K562 (cell line): ENCODE results near the gene TXNRD3.

Experiments used
- CC2D1A ChIP-seq: fragments of 450-650 bp; IDR thresholded peaks from 2 replicates; pipeline ENCODE4 v1.6.1; 2017; ENCODE audit warnings: mild to moderate bottlenecking
- DNMT1 ChIP-seq: fragments of 450-650 bp; IDR thresholded peaks from 2 replicates; pipeline ENCODE4 v1.6.1; 2016; ENCODE audit warnings: antibody characterized with exemption, mild to moderate bottlenecking
- YY1 ChIP-seq, 3 experiments: IDR thresholded peaks; 2 replicates each; pipeline ENCODE4 v1.6.1; 2011; ENCODE audit warnings: low read length in 2 of 3, mild to moderate bottlenecking in 2 of 3, moderate library complexity in 2 of 3, borderline replicate concordance in 1 of 3, control low read depth in 1 of 3, low read depth in 1 of 3; ENCODE audit not compliant: insufficient read depth in 3 of 3, insufficient replicate concordance in 2 of 3, control insufficient read depth in 1 of 3, insufficient read length in 1 of 3; ENCODE audit errors: extremely low read depth in 1 of 3

DNA sequence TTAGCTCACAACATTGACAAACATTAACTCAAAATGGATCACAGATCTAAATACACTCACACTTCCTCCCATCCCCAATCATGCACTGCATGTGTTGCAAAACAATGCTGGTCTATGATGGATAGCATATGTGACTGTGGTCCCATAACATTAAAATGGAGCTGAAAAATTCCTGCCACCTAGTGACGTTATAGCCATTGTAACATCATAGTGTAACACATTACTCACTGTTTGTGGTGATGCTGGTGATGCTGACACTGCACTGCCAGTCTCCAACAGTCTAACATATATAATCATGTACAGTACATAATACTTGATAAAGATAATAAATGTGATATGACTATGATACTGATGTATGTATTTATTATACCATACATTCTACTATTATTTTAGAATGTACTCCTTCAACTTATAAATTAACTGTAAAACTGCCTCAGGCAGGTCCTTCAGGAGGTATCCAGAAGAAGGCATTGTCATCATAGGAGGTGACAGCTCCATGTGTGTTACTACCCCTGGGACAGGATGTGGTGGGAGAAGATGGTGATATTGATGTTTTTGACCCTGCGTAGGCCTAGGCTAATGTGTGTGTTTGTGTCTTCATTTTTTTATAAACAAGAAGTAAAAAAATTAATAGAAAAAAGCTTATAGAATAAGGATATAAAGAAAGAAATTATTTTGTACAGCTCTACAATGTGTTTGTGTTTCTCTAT lies 41.3 kb downstream of the TXNRD3 start:
- TF ChIP-seq DNMT1: no peak
- TF ChIP-seq CC2D1A: no peak
- TF ChIP-seq YY1 (IDR thresholded peaks at IDR 0.05; ENCODE audit: borderline replicate concordance in 1 of 3, control insufficient read depth in 1 of 3, extremely low read depth in 1 of 3, insufficient read depth in 3 of 3, insufficient read length in 1 of 3, insufficient replicate concordance in 2 of 3, low read depth in 1 of 3, low read length in 2 of 3): no peak
